Activated CD4-positive, alpha-beta T cell treated with anti-CD3 and anti-CD28 coated beads, Interleukin-2, amount 10 ng/mL, durations not matched to agents 7 days and 5 days (primary cell): ENCODE results near the gene STAP2. TPM values are rescaled to one million over a fixed set of nuclear protein-coding genes. Genes with fewer than 3 reads are reported as not detected.
"Not testable (repeated sequence)": the region's sequence is repeated elsewhere in the genome, so short reads cannot be mapped to it uniquely, and the experiment has no call there.

Experiments used
- CTCF ChIA-PET: fragments of 350-600 bp; sonication (Branson Sonifier 250); formaldehyde crosslinking; loops from one replicate; lab custom pipeline; 2021; ENCODE audit warnings: antibody characterized with exemption; lab: Charles Lee
- POLR2A ChIA-PET: fragments of 350-600 bp; sonication (Branson Sonifier 250); formaldehyde crosslinking; loops from one replicate; lab custom pipeline; 2021; ENCODE audit warnings: antibody characterized with exemption; lab: Charles Lee
- DNase-seq: peaks from one replicate; pipeline ENCODE4 v3.0.0-alpha.2; 2020
- H3K27ac Mint-ChIP-seq: one replicate; pipeline ENCODE4 v1.8.0; 2021; ENCODE audit warnings: mild to moderate bottlenecking, moderate library complexity, mixed read lengths
- H3K27me3 Mint-ChIP-seq: one replicate; pipeline ENCODE4 v1.8.0; 2021; ENCODE audit warnings: mixed read lengths
- H3K36me3 Mint-ChIP-seq: one replicate; pipeline ENCODE4 v1.8.0; 2021; ENCODE audit warnings: low read depth, mixed read lengths
- H3K4me1 Mint-ChIP-seq: one replicate; pipeline ENCODE4 v1.8.0; 2021; ENCODE audit warnings: mixed read lengths
- H3K4me3 Mint-ChIP-seq: one replicate; pipeline ENCODE4 v1.8.0; 2021; ENCODE audit warnings: mild to moderate bottlenecking, moderate library complexity, mixed read lengths
- H3K9me3 Mint-ChIP-seq: one replicate; pipeline ENCODE4 v1.8.0; 2021; ENCODE audit warnings: mixed read lengths
- total RNA-seq, 2 experiments: library from RNA; stranded (reverse); gene quantifications; one replicate each; pipeline ENCODE4 v1.2.3, GENCODE V29; 2021

The STAP2 gene
- total RNA-seq, 2 experiments from 2014 or later: 10.4 to 11.9 TPM

GRCh38 chr19:4297901-4298809, 40.5 kb downstream of the STAP2 start:
- Mint-ChIP-seq H3K27ac (peak overlapping the region; percentile 33), H3K4me3 (no peak overlapping the region), H3K9me3 (no peaks in the 10 kb centered on the region), H3K4me1 (peaks cover 35% of the 10 kb centered on the region), H3K27me3 (no peaks in the 10 kb centered on the region), H3K36me3 (peaks cover 3% of the 10 kb centered on the region)
- DNase-seq: no peak
- ChIA-PET CTCF (interaction anchor here (0.6 to 1.3 kb wide), 4 partner anchors 21 to 402 kb away, joined by 3 read pairs; partner anchors contain the start of gene SH3GL1), POLR2A (interaction anchor here (0.9 kb wide), 1 partner anchor 51 kb away, joined by 6 read pairs; the partner anchor contains the start of gene YJU2)

- POLR2A ChIA-PET: no interaction called here
- CTCF ChIA-PET: interaction anchor here (0.9 to 1.6 kb wide), 5 partner anchors 10 to 104 kb away, joined by 3 to 6 read pairs (median 4); partner anchors contain the start of gene SH3GL1
- Mint-ChIP-seq H3K27ac (no peak overlapping the region), H3K9me3 (no peaks in the 10 kb centered on the region), H3K27me3 (no peaks in the 10 kb centered on the region), H3K4me1 (peaks cover 19% of the 10 kb centered on the region), H3K4me3 (no peak overlapping the region), H3K36me3 (peaks cover 3% of the 10 kb centered on the region)
- DNase-seq: no peak
Observed at GRCh38 chr19:4295972-4296771, 42.5 kb downstream of the STAP2 start.

GRCh38 chr19:4294389-4294788, 44.2 kb downstream of the STAP2 start:
- no peaks in the 10 kb centered on the region for H3K9me3 Mint-ChIP-seq
- H3K4me3 Mint-ChIP-seq: no peak overlapping the region
- H3K4me1 Mint-ChIP-seq: peaks cover 11% of the 10 kb centered on the region
- no peak overlapping the region for H3K27ac Mint-ChIP-seq
- CTCF ChIA-PET: interaction anchor here (1.2 to 1.8 kb wide), 3 partner anchors 27 to 106 kb away, joined by 3 to 4 read pairs (median 4); partner anchors contain the start of gene SH3GL1
- POLR2A ChIA-PET: no interaction called here
- H3K27me3 Mint-ChIP-seq: no peaks in the 10 kb centered on the region
- DNase-seq: no peak
- H3K36me3 Mint-ChIP-seq: no peaks in the 10 kb centered on the region

GRCh38 chr19:4292515-4292914, 46.1 kb downstream of the STAP2 start:
- Mint-ChIP-seq H3K27me3 (no peaks in the 10 kb centered on the region), H3K4me1 (no peaks in the 10 kb centered on the region), H3K4me3 (no peak overlapping the region), H3K9me3 (no peaks in the 10 kb centered on the region), H3K36me3 (no peaks in the 10 kb centered on the region), H3K27ac (no peak overlapping the region)
- POLR2A ChIA-PET: no interaction called here
- no peak for DNase-seq
- CTCF ChIA-PET: no interaction called here

DNA sequence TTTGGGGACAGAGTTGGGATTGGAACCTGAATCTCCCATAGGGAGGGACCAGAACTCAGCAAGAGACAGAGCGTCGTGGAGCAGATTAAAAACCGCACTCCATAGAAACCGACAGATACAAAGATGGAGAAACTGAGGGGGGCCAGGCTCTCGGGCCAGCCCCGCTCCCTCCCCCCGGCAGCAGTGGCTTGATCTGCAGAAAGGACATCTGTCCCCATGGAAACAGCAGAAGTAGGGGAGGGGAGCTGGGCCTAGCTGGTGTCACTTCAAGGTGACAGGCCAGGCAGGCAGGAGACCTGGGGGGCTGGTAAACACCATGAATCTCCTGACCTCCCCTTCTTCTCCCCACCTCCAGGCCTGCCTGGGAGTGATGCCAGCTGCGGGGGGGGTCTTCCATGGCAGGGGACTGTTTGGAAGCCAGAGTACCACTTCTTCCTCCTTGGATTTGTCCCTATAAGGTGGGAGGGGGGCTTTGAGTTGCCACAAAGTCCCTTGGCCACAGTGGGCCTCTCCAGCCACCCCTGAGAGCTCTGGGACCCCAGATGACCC, 47.4 kb downstream of the STAP2 start:
- Mint-ChIP-seq H3K4me3 (no peak overlapping the region), H3K36me3 (no peaks in the 10 kb centered on the region), H3K4me1 (no peaks in the 10 kb centered on the region), H3K9me3 (no peaks in the 10 kb centered on the region), H3K27me3 (no peaks in the 10 kb centered on the region), H3K27ac (no peak overlapping the region)
- ChIA-PET POLR2A (no interaction called here), CTCF (no interaction called here)
- DNase-seq: no peak

DNA sequence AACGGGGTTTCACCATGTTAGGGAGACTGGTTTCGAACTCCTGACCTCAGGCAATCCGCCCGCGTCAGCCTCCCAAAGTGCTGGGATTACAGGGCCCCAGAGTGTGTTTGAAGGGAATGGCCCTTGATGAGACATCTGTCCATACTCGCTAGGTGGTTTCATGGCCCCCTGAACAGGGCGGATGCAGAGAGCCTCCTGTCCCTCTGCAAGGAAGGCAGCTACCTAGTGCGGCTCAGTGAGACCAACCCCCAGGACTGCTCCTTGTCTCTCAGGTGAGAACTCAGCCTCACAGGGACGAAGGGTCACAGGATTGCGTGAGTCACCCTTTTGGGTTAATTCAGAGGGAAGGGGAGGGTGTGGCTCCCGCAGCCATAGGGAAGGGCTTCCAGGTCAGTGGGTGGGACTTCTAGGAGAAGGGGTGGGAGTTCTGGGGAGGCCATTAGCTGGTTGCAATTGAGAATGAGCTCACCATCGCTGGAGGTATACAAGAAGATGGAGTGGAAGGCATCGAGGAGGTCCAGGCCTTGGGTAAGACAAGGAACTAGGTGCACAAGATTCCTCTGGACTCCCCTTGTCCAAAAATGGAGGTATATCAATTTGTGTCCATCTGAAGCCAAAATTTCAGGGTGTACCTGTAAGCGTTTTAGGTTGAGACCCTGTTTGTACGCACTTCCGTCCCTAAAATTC, 50.4 kb downstream of the STAP2 start:
- H3K9me3 Mint-ChIP-seq: no peaks in the 10 kb centered on the region
- no peak overlapping the region for H3K4me3 Mint-ChIP-seq
- no peaks in the 10 kb centered on the region for H3K36me3 Mint-ChIP-seq
- peaks cover 5% of the 10 kb centered on the region for H3K4me1 Mint-ChIP-seq
- ChIA-PET CTCF (no interaction called here), POLR2A (no interaction called here)
- H3K27me3 Mint-ChIP-seq: no peaks in the 10 kb centered on the region
- H3K27ac Mint-ChIP-seq: no peak overlapping the region
- no peak for DNase-seq

GRCh38 chr19:4286141-4286540, 52.5 kb downstream of the STAP2 start:
- H3K9me3 Mint-ChIP-seq, CTCF ChIA-PET, H3K27ac Mint-ChIP-seq, DNase-seq, H3K36me3 Mint-ChIP-seq, H3K4me3 Mint-ChIP-seq, H3K27me3 Mint-ChIP-seq, H3K4me1 Mint-ChIP-seq: not testable (repeated sequence)
- POLR2A ChIA-PET: interaction anchor here (0.7 kb wide), 1 partner anchor 59 kb away, joined by 6 read pairs; no protein-coding TSS in a partner anchor

DNA sequence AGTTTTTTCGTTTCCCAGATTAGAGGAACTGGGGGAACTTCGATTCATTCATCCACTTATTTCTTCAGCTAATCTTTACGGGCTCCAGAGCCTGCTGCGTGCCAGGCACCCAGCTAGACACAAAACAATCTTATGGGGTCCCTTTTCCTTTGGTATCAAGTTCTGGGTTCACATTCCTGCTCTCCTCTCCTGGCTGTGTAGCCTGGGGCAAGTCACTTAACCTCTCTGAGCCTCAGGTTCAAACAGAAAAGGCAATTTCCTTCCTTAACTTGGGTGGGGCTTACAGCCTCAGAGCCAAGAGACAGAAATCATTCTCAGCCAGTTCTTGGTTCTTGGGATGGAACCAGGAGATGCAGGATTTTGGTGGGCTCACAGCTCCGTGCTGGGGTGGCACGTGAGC, 53.7 kb downstream of the STAP2 start:
- no peak overlapping the region for H3K4me3 Mint-ChIP-seq
- peaks cover 5% of the 10 kb centered on the region for H3K4me1 Mint-ChIP-seq
- H3K9me3 Mint-ChIP-seq: no peaks in the 10 kb centered on the region
- ChIA-PET CTCF (no interaction called here), POLR2A (no interaction called here)
- no peak for DNase-seq
- H3K27ac Mint-ChIP-seq: no peak overlapping the region
- no peaks in the 10 kb centered on the region for H3K36me3 Mint-ChIP-seq
- peaks cover 14% of the 10 kb centered on the region for H3K27me3 Mint-ChIP-seq

DNA sequence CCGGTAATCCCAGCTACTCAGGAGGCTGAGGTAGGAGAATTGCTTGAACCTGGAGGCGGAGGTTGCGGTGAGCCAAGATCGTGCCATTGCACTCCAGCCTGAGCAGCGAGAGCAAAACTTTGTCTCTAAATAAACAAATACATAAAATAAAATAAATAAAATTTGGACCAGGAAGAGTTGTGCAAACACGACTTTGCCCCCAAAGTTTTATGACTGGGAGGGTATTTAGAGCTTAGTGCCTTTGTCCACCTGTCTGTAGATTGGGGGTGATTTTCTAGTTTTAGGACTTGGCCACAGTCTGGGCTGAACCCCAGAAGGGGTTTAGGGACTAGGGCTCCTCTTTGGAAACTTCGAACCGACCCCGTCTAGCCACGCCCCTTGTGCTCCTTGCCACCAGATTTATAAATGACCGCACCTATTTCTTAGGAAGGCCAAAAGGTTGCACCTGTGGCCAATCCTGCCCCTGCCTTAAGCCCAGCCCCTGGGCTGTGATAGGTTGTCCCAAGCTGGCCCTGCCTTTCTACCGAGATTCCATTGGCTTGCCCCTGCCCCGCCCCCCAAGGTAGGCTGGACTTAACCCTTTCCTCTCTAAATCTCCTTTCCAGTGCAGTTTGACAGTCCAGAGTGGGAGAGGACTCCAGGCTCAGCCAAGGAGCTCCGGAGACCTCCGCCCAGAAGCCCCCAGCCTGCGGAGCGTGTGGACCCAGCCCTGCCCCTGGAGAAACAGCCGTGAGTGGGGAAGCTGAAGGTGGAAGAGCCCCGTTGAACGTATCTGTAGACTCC, 54.3 kb downstream of the STAP2 start:
- no peak overlapping the region for H3K27ac Mint-ChIP-seq
- POLR2A ChIA-PET: no interaction called here
- no peaks in the 10 kb centered on the region for H3K9me3 Mint-ChIP-seq
- CTCF ChIA-PET: no interaction called here
- DNase-seq: no peak
- no peak overlapping the region for H3K4me3 Mint-ChIP-seq
- H3K4me1 Mint-ChIP-seq: peaks cover 7% of the 10 kb centered on the region
- H3K36me3 Mint-ChIP-seq: no peaks in the 10 kb centered on the region
- peaks cover 17% of the 10 kb centered on the region for H3K27me3 Mint-ChIP-seq

DNA sequence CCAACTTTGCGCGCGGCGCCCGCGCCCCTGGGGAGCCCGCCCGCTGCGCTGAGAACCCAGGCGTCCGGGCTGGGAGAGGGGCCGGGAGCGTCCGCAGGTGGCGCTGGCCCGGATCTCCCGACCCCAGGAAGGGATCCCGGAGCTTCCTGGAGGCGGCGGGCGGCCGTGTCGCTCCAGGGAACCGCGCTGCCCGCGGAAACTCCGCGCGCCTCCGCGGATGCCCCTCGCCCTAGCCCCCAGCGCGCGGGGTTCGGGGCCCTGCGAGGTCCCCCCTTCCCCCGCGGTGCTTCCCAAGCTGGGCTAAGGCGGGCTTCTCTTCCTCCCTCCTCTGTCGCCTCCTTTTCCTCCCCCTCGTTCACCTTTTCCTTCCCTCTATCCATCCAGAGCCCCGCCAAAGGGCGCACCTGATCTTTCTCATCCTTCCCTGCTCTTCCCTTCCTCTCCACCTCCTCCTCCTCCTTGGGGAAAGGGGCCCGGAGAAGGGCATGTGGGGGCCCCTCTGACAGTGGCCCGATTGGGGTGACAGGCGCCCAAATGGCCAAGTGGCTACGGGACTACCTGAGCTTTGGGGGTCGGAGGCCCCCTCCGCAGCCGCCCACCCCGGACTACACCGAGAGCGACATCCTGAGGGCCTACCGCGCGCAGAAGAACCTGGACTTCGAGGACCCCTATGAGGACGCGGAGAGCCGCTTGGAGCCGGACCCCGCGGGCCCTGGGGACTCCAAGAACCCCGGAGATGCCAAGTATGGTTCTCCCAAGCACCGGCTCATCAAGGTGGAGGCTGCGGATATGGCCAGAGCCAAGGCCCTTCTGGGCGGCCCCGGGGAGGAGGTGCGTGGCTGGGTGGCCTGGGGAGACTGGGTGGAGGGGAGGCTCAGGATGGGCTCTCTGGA, 58.9 kb downstream of the STAP2 start:
- no peak overlapping the region for H3K27ac Mint-ChIP-seq
- H3K36me3 Mint-ChIP-seq: no peaks in the 10 kb centered on the region
- no peak for DNase-seq
- ChIA-PET CTCF (interaction anchor here (5.9 kb wide), 1 partner anchor 12 kb away, joined by 21 read pairs; no protein-coding TSS in a partner anchor), POLR2A (no interaction called here)
- peaks cover 4% of the 10 kb centered on the region for H3K4me1 Mint-ChIP-seq
- H3K9me3 Mint-ChIP-seq: no peaks in the 10 kb centered on the region
- no peak overlapping the region for H3K4me3 Mint-ChIP-seq
- H3K27me3 Mint-ChIP-seq: peaks cover 27% of the 10 kb centered on the region

- no peak overlapping the region for H3K4me3 Mint-ChIP-seq
- POLR2A ChIA-PET: no interaction called here
- peaks cover 2% of the 10 kb centered on the region for H3K4me1 Mint-ChIP-seq
- DNase-seq: no peak
- no peaks in the 10 kb centered on the region for H3K36me3 Mint-ChIP-seq
- no peaks in the 10 kb centered on the region for H3K9me3 Mint-ChIP-seq
- no peak overlapping the region for H3K27ac Mint-ChIP-seq
- CTCF ChIA-PET: interaction anchor here (5.9 kb wide), 1 partner anchor 12 kb away, joined by 21 read pairs; no protein-coding TSS in a partner anchor
- H3K27me3 Mint-ChIP-seq: peaks cover 27% of the 10 kb centered on the region
Observed at GRCh38 chr19:4279267-4279529, 59.4 kb downstream of the STAP2 start.
